RWPE1 (cell line): Measurements from ENCODE around the gene ADCY5.

Source experiments
- CTCF ChIA-PET: fragments of 350-600 bp; sonication (Branson Sonifier 250); formaldehyde crosslinking; extraction: SDS; loops from one replicate; lab custom pipeline; 2021; lab: Yijun Ruan, JAX
- POLR2A ChIA-PET: fragments of 400-600 bp; formaldehyde crosslinking; extraction: SDS; loops from one replicate; lab custom pipeline; 2020; ENCODE audit warnings: antibody characterized with exemption; ENCODE audit not compliant: low non-redundant PET; lab: Yijun Ruan, JAX
- DNase-seq: peaks from one replicate; pipeline ENCODE4 v3.0.0; 2012; ENCODE audit warnings: low spot score
- H3K27ac ChIP-seq: fragments of 450-650 bp; 2 replicates; pipeline ENCODE4 v1.5.1; 2017
- TF ChIP-seq, protein P1 (sequence below): fragments of 450-650 bp; conservative IDR thresholded peaks from 2 replicates; pipeline ENCODE4 v1.5.1; 2017; ENCODE audit warnings: low read depth, mild to moderate bottlenecking

The ADCY5 gene

DNA sequence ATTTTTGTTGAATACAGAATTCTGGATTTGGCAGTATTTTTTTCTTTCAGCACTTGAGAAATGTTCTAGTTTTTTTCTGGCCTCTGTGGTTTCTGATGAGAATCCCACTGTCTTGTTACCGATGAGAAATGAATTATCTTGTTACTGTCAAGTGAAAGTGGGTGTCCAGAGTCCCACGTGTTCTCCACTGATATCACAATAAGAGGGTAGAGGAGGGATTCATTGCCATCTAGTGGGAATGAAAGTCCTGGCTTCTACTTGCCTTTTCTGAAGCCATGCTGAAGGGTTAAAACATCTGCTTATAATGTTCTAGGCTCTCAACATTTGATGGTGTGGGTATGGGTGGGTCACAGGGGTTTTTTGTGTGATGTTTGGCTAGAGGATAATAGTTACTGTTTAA, 181.1 kb downstream of the ADCY5 start:
- DNase-seq, result no peak
- ChIA-PET CTCF (no interaction called here), POLR2A (no interaction called here)
- TF ChIP-seq, protein P1, sequence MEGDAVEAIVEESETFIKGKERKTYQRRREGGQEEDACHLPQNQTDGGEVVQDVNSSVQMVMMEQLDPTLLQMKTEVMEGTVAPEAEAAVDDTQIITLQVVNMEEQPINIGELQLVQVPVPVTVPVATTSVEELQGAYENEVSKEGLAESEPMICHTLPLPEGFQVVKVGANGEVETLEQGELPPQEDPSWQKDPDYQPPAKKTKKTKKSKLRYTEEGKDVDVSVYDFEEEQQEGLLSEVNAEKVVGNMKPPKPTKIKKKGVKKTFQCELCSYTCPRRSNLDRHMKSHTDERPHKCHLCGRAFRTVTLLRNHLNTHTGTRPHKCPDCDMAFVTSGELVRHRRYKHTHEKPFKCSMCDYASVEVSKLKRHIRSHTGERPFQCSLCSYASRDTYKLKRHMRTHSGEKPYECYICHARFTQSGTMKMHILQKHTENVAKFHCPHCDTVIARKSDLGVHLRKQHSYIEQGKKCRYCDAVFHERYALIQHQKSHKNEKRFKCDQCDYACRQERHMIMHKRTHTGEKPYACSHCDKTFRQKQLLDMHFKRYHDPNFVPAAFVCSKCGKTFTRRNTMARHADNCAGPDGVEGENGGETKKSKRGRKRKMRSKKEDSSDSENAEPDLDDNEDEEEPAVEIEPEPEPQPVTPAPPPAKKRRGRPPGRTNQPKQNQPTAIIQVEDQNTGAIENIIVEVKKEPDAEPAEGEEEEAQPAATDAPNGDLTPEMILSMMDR, result no peak
- H3K27ac ChIP-seq, result no peak overlapping the region

GRCh38 chr3:123263941-123264340, 184.9 kb downstream of the ADCY5 start:
- TF ChIP-seq, protein P1, result no peak
- no peak for DNase-seq
- H3K27ac ChIP-seq, result no peak overlapping the region
- POLR2A ChIA-PET, result no interaction called here
- CTCF ChIA-PET, result no interaction called here

DNA sequence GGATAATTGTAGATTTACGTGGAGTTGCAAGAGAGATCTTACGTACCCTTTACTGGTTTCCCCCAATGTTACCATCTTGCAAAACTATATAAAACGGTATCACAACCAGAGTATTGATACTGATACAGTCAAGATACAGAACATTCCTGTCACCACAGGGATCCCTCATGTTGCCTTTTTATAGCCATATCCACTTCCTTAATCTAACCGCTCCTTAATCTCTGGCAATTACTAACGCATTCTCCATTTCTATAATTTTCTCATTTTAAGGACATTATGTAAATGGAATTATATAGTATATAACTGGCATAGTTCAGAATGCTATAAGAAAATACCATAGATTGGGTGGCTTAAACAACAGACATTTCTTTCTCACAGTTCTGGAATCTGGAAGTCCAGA, 186.0 kb downstream of the ADCY5 start:
- H3K27ac ChIP-seq, result no peak overlapping the region
- ChIA-PET POLR2A (no interaction called here), CTCF (no interaction called here)
- TF ChIP-seq, protein P1, result no peak
- no peak for DNase-seq

GRCh38 chr3:123262226-123262625, 186.7 kb downstream of the ADCY5 start:
- TF ChIP-seq, protein P1, result no peak
- H3K27ac ChIP-seq, result no peak overlapping the region
- no peak for DNase-seq
- CTCF ChIA-PET, result interaction anchor here (0.6 kb wide), 1 partner anchor 1784 kb away, joined by 3 read pairs; no protein-coding TSS in a partner anchor
- POLR2A ChIA-PET, result no interaction called here

GRCh38 chr3:123261666-123262065, 187.2 kb downstream of the ADCY5 start:
- TF ChIP-seq, protein P1, result no peak
- H3K27ac ChIP-seq, result no peak overlapping the region
- DNase-seq, result no peak
- ChIA-PET CTCF (no interaction called here), POLR2A (no interaction called here)

- ChIA-PET POLR2A (no interaction called here), CTCF (interaction anchor here (0.7 to 1.0 kb wide), 7 partner anchors 29 to 373 kb away, joined by 3 to 5 read pairs (median 3); no protein-coding TSS in a partner anchor)
- no peak overlapping the region for H3K27ac ChIP-seq
- DNase-seq, result peak; percentile 49
- TF ChIP-seq, protein P1, result peak; percentile 77
Observed at GRCh38 chr3:123258811-123259420, 190.0 kb downstream of the ADCY5 start.
